Thymus (tissue), 11 donors: ENCODE measurements around the gene SNRK. TPM values are rescaled to one million over a fixed set of nuclear protein-coding genes. Genes with fewer than 3 reads are reported as not detected.

Experiments used
- DNase-seq, 9 donors: peaks; one replicate each; pipeline ENCODE4 v3.0.0-alpha.2; 2013; ENCODE audit warnings: low spot score in 9 of 9, low read depth in 6 of 9, missing footprints in 1 of 9
- H3K27ac ChIP-seq, 2 donors: one replicate each; pipeline ENCODE4 v1.5.1; 2013; ENCODE audit warnings: control low read depth in 1 of 2, low read depth in 1 of 2, low read length in 1 of 2, mild to moderate bottlenecking in 1 of 2, moderate library complexity in 1 of 2
- H3K27me3 ChIP-seq, 2 donors: one replicate each; pipeline ENCODE4 v1.5.1; 2013; ENCODE audit warnings: low read length in 1 of 2; ENCODE audit not compliant: control insufficient read depth in 2 of 2, insufficient read depth in 1 of 2
- H3K36me3 ChIP-seq, 2 donors: one replicate each; pipeline ENCODE4 v1.5.1; 2013; ENCODE audit warnings: low read length in 1 of 2, mild to moderate bottlenecking in 1 of 2, moderate library complexity in 1 of 2; ENCODE audit not compliant: control insufficient read depth in 2 of 2, insufficient read depth in 2 of 2
- H3K4me1 ChIP-seq, 2 donors: one replicate each; pipeline ENCODE4 v1.5.1; 2013; ENCODE audit warnings: low read length in 2 of 2; ENCODE audit not compliant: control insufficient read depth in 2 of 2, insufficient read depth in 2 of 2
- H3K4me3 ChIP-seq, 2 donors: one replicate each; pipeline ENCODE4 v1.5.1; 2013; ENCODE audit warnings: low read length in 2 of 2, control low read depth in 1 of 2, mild to moderate bottlenecking in 1 of 2
- H3K9me3 ChIP-seq, 2 donors: one replicate each; pipeline ENCODE4 v1.5.1; 2013; ENCODE audit warnings: low read length in 1 of 2, mild to moderate bottlenecking in 1 of 2; ENCODE audit not compliant: control insufficient read depth in 2 of 2, insufficient read depth in 1 of 2
- WGBS: extraction: QIAGEN DNeasy Blood & Tissue Kit; methylation state at CpG from one replicate; pipeline ENCODE4 v1.1.7; 2013; 5-methylcytosine and 5-hydroxymethylcytosine counted together
- polyA plus RNA-seq: library from polyadenylated mRNA; stranded (reverse); fragments of 200-250 nt; gene quantifications from one replicate; pipeline ENCODE4 v1.2.3, GENCODE V29; 2013
- total RNA-seq: library from RNA; stranded (reverse); fragments of 120-200 nt; gene quantifications from one replicate; pipeline ENCODE4 v1.2.4, GENCODE V29; 2013
- donor health status: healthy.

The SNRK gene
- total and polyA plus RNA-seq, 2 donors = 33.6 to 48.3 TPM

DNA sequence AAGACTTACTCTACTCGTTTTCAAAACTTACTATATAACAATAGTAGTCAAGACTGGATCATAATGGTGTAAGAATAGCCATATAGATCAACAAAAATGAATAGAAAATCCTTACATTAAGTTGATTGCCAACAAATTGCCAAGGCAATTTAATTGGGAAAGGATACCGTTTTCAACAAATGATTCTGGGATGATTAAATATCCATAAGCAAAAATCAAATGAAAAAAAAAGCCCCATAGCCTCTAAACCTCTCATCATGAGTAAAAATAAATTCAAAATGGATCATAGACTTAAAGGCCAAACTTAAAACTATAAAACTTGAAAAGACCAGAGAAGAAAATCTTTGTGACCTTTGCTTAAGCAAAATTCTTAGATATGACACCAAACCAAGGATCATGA, 5.3 kb upstream of the SNRK start:
- H3K27me3 ChIP-seq = no peaks in the 10 kb centered on the region
- H3K27ac ChIP-seq = no peak overlapping the region
- WGBS = 94% methylated on average over 2 of the region's 2 CpGs
- no peak overlapping the region for H3K4me3 ChIP-seq
- H3K4me1 ChIP-seq = peaks cover 0 to 8% of the 10 kb centered on the region in 2 donors
- H3K36me3 ChIP-seq = no peaks in the 10 kb centered on the region
- H3K9me3 ChIP-seq = no peaks in the 10 kb centered on the region
- DNase-seq = no peak

GRCh38 chr3:43284171-43284570, 2.2 kb upstream of the SNRK start:
- WGBS = 91% methylated on average over 1 of the region's 1 CpG
- H3K9me3 ChIP-seq = no peaks in the 10 kb centered on the region
- H3K36me3 ChIP-seq = no peaks in the 10 kb centered on the region
- no peaks in the 10 kb centered on the region for H3K27me3 ChIP-seq
- no peak overlapping the region for H3K27ac ChIP-seq
- H3K4me1 ChIP-seq = peaks cover 3 to 12% of the 10 kb centered on the region in 2 donors
- H3K4me3 ChIP-seq = no peak overlapping the region
- no peak for DNase-seq

- 87% methylated on average over 11 of the region's 11 CpGs for WGBS
Observed at GRCh38 chr3:43285644-43286043, 696 bp upstream of the SNRK start.

GRCh38 chr3:43286841-43287499, 630 bp downstream of the SNRK start:
- DNase-seq = peak in 5 of 9 donors; percentile 38 to 71 (median 41)
- Histone ChIP-seq H3K36me3 (peaks cover 3 to 18% of the 10 kb centered on the region in 2 donors), H3K4me3 (peak overlapping the region; percentile 87 to 99), H3K27ac (peak overlapping the region; percentile 83 to 98), H3K9me3 (no peaks in the 10 kb centered on the region), H3K4me1 (peaks cover 20 to 34% of the 10 kb centered on the region in 2 donors), H3K27me3 (no peaks in the 10 kb centered on the region)
- WGBS = under 1% methylated on average over 54 of the region's 54 CpGs

More at GRCh38 chr3:43285644-43286043, 696 bp upstream of the SNRK start:
- Histone ChIP-seq H3K27ac (peak overlapping the region in 1 of 2 donors; percentile 2), H3K4me3 (peak overlapping the region; percentile 66 to 99), H3K36me3 (peaks cover 3 to 11% of the 10 kb centered on the region in 2 donors), H3K9me3 (no peaks in the 10 kb centered on the region), H3K4me1 (peaks cover 15 to 24% of the 10 kb centered on the region in 2 donors), H3K27me3 (no peaks in the 10 kb centered on the region)
- no peak for DNase-seq

GRCh38 chr3:43287500-43287873, 1.1 kb downstream of the SNRK start:
- H3K36me3 ChIP-seq = peaks cover 3 to 18% of the 10 kb centered on the region in 2 donors
- H3K27ac ChIP-seq = peak overlapping the region; percentile 83 to 98
- H3K4me3 ChIP-seq = peak overlapping the region; percentile 87 to 99
- 24% methylated on average over 3 of the region's 3 CpGs for WGBS
- peak in 1 of 9 donors; percentile 60 for DNase-seq
- no peaks in the 10 kb centered on the region for H3K9me3 ChIP-seq
- H3K27me3 ChIP-seq = no peaks in the 10 kb centered on the region
- peaks cover 22 to 35% of the 10 kb centered on the region in 2 donors for H3K4me1 ChIP-seq

- DNase-seq = peak in 2 of 9 donors; percentile 22 to 62
- 2% methylated on average over 2 of the region's 2 CpGs for WGBS
- Histone ChIP-seq H3K4me3 (peak overlapping the region; percentile 87 to 99), H3K9me3 (no peaks in the 10 kb centered on the region), H3K36me3 (peaks cover 3 to 18% of the 10 kb centered on the region in 2 donors), H3K4me1 (peaks cover 27 to 37% of the 10 kb centered on the region in 2 donors), H3K27me3 (no peaks in the 10 kb centered on the region), H3K27ac (peak overlapping the region in 1 of 2 donors; percentile 83)
Observed at GRCh38 chr3:43288366-43288765, 2.0 kb downstream of the SNRK start.

- WGBS = 78% methylated on average over 2 of the region's 2 CpGs
Observed at GRCh38 chr3:43288850-43289249, 2.5 kb downstream of the SNRK start.

GRCh38 chr3:43289401-43289800, 3.1 kb downstream of the SNRK start:
- 94% methylated on average over 2 of the region's 2 CpGs for WGBS
- H3K4me1 ChIP-seq = peaks cover 29 to 37% of the 10 kb centered on the region in 2 donors

More at GRCh38 chr3:43288850-43289249, 2.5 kb downstream of the SNRK start:
- Histone ChIP-seq H3K27ac (peak overlapping the region; percentile 25 to 83), H3K36me3 (peaks cover 3 to 18% of the 10 kb centered on the region in 2 donors), H3K9me3 (no peaks in the 10 kb centered on the region), H3K4me1 (peaks cover 29 to 37% of the 10 kb centered on the region in 2 donors), H3K4me3 (peak overlapping the region; percentile 87 to 99), H3K27me3 (no peaks in the 10 kb centered on the region)
- DNase-seq = peak in 1 of 9 donors; percentile 31

DNA sequence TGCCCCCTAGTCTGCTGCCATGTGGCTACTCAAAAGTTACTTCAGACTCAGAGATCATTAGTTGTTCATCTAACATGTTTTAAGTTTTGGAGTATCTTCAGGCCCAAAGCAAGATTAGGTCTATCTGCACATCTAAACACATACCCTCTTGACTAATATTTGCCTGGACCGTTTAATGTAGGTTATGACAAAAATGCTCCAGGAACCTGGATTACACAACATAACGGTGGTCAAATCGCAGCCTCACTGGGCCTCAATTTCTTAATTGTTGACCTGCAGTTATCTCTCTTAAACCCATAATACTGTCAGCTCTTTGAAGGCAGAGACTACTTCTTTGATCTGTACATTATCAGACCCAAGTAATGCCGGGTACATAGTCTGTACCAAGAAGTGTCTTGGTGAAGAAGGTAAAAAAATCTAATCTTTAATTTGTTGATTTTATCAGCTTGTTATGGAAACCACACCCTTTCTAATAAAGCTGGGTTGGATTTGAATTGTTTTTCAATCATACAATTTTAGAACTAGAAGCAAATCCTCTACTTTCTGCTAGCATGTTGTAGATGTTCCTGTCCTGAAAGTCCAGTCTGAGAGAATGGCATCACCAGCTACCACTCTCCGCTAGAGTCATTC, 3.6 kb downstream of the SNRK start:
- no peaks in the 10 kb centered on the region for H3K9me3 ChIP-seq
- H3K36me3 ChIP-seq = peaks cover 3 to 18% of the 10 kb centered on the region in 2 donors
- H3K4me1 ChIP-seq = peaks cover 29 to 37% of the 10 kb centered on the region in 2 donors
- no peaks in the 10 kb centered on the region for H3K27me3 ChIP-seq
- H3K27ac ChIP-seq = peak overlapping the region in 1 of 2 donors; percentile 83
- H3K4me3 ChIP-seq = peak overlapping the region; percentile 87 to 99
- 90% methylated on average over 5 of the region's 5 CpGs for WGBS
- DNase-seq = no peak

More at GRCh38 chr3:43289401-43289800, 3.1 kb downstream of the SNRK start:
- no peaks in the 10 kb centered on the region for H3K27me3 ChIP-seq
- no peaks in the 10 kb centered on the region for H3K9me3 ChIP-seq
- peaks cover 3 to 18% of the 10 kb centered on the region in 2 donors for H3K36me3 ChIP-seq
- H3K4me3 ChIP-seq = peak overlapping the region; percentile 87 to 99
- no peak for DNase-seq
- H3K27ac ChIP-seq = peak overlapping the region in 1 of 2 donors; percentile 83
